ENCODE data around the gene APLP2.
A peak's percentile ranks its signal among the peaks of the same experiment; 100 is the strongest.

Gene APLP2

GRCh38 chr11:130121445-130121978 lies 51.8 kb downstream of the APLP2 start:
- Histone ChIP-seq H3K4me1 (ENCODE audit: control insufficient read depth, insufficient read depth, low read length) (peaks cover 27% of the 10 kb centered on the region), H3K36me3 (ENCODE audit: insufficient read depth, low read length) (peaks cover 45% of the 10 kb centered on the region), H3K27me3 (ENCODE audit: control insufficient read depth, insufficient read depth, low read length) (no peaks in the 10 kb centered on the region), H3K4me3 (ENCODE audit: low read length) (no peak overlapping the region), H3K9ac (ENCODE audit: low read depth, low read length) (no peak overlapping the region), H3K4me2 (ENCODE audit: low read length) (no peak overlapping the region), H3K9me3 (replicated peaks; ENCODE audit: low read length) (no peaks in the 10 kb centered on the region)

GRCh38 chr11:130122141-130122575 lies 52.5 kb downstream of the APLP2 start:
- no peak overlapping the region for H3K4me3 ChIP-seq (ENCODE audit: low read length)
- H3K4me2 ChIP-seq (ENCODE audit: low read length), result no peak overlapping the region
- H3K36me3 ChIP-seq (ENCODE audit: insufficient read depth, low read length), result peaks cover 48% of the 10 kb centered on the region
- H3K27me3 ChIP-seq (ENCODE audit: control insufficient read depth, insufficient read depth, low read length), result no peaks in the 10 kb centered on the region
- no peaks in the 10 kb centered on the region for H3K9me3 ChIP-seq (replicated peaks; ENCODE audit: low read length)
- no peak overlapping the region for H3K9ac ChIP-seq (ENCODE audit: low read depth, low read length)
- peaks cover 27% of the 10 kb centered on the region for H3K4me1 ChIP-seq (ENCODE audit: control insufficient read depth, insufficient read depth, low read length)

GRCh38 chr11:130123414-130124040 lies 53.8 kb downstream of the APLP2 start:
- Histone ChIP-seq H3K9me3 (replicated peaks; ENCODE audit: low read length) (no peaks in the 10 kb centered on the region), H3K4me2 (ENCODE audit: low read length) (peak overlapping the region; percentile 40), H3K27me3 (ENCODE audit: control insufficient read depth, insufficient read depth, low read length) (no peaks in the 10 kb centered on the region), H3K36me3 (ENCODE audit: insufficient read depth, low read length) (peaks cover 59% of the 10 kb centered on the region), H3K4me3 (ENCODE audit: low read length) (no peak overlapping the region), H3K4me1 (ENCODE audit: control insufficient read depth, insufficient read depth, low read length) (peaks cover 27% of the 10 kb centered on the region), H3K9ac (ENCODE audit: low read depth, low read length) (no peak overlapping the region)

GRCh38 chr11:130124096-130124495 lies 54.4 kb downstream of the APLP2 start:
- Histone ChIP-seq H3K9ac (ENCODE audit: low read depth, low read length) (no peak overlapping the region), H3K4me1 (ENCODE audit: control insufficient read depth, insufficient read depth, low read length) (peaks cover 27% of the 10 kb centered on the region), H3K4me2 (ENCODE audit: low read length) (peak overlapping the region; percentile 40), H3K4me3 (ENCODE audit: low read length) (no peak overlapping the region), H3K27me3 (ENCODE audit: control insufficient read depth, insufficient read depth, low read length) (no peaks in the 10 kb centered on the region), H3K9me3 (replicated peaks; ENCODE audit: low read length) (no peaks in the 10 kb centered on the region), H3K36me3 (ENCODE audit: insufficient read depth, low read length) (peaks cover 64% of the 10 kb centered on the region)

GRCh38 chr11:130125638-130126037 lies 55.9 kb downstream of the APLP2 start:
- Histone ChIP-seq H3K4me3 (ENCODE audit: low read length) (no peak overlapping the region), H3K27me3 (ENCODE audit: control insufficient read depth, insufficient read depth, low read length) (no peaks in the 10 kb centered on the region), H3K36me3 (ENCODE audit: insufficient read depth, low read length) (peaks cover 71% of the 10 kb centered on the region), H3K9me3 (replicated peaks; ENCODE audit: low read length) (no peaks in the 10 kb centered on the region), H3K9ac (ENCODE audit: low read depth, low read length) (no peak overlapping the region), H3K4me1 (ENCODE audit: control insufficient read depth, insufficient read depth, low read length) (peaks cover 26% of the 10 kb centered on the region), H3K4me2 (ENCODE audit: low read length) (no peak overlapping the region)

- Histone ChIP-seq H3K36me3 (ENCODE audit: insufficient read depth, low read length) (peaks cover 74% of the 10 kb centered on the region), H3K4me2 (ENCODE audit: low read length) (no peak overlapping the region), H3K4me1 (ENCODE audit: control insufficient read depth, insufficient read depth, low read length) (peaks cover 18% of the 10 kb centered on the region), H3K9me3 (replicated peaks; ENCODE audit: low read length) (no peaks in the 10 kb centered on the region), H3K9ac (ENCODE audit: low read depth, low read length) (no peak overlapping the region), H3K4me3 (ENCODE audit: low read length) (no peak overlapping the region), H3K27me3 (ENCODE audit: control insufficient read depth, insufficient read depth, low read length) (no peaks in the 10 kb centered on the region)
Measured at GRCh38 chr11:130126516-130126915, 56.8 kb downstream of the APLP2 start.

GRCh38 chr11:130127509-130127908 lies 57.8 kb downstream of the APLP2 start:
- H3K4me3 ChIP-seq (ENCODE audit: low read length), result no peak overlapping the region
- H3K9ac ChIP-seq (ENCODE audit: low read depth, low read length), result no peak overlapping the region
- H3K4me2 ChIP-seq (ENCODE audit: low read length), result no peak overlapping the region
- no peaks in the 10 kb centered on the region for H3K27me3 ChIP-seq (ENCODE audit: control insufficient read depth, insufficient read depth, low read length)
- H3K36me3 ChIP-seq (ENCODE audit: insufficient read depth, low read length), result peaks cover 70% of the 10 kb centered on the region
- H3K4me1 ChIP-seq (ENCODE audit: control insufficient read depth, insufficient read depth, low read length), result peaks cover 15% of the 10 kb centered on the region
- H3K9me3 ChIP-seq (replicated peaks; ENCODE audit: low read length), result no peaks in the 10 kb centered on the region

- peaks cover 13% of the 10 kb centered on the region for H3K4me1 ChIP-seq (ENCODE audit: control insufficient read depth, insufficient read depth, low read length)
- peaks cover 64% of the 10 kb centered on the region for H3K36me3 ChIP-seq (ENCODE audit: insufficient read depth, low read length)
- H3K9ac ChIP-seq (ENCODE audit: low read depth, low read length), result no peak overlapping the region
- no peak overlapping the region for H3K4me3 ChIP-seq (ENCODE audit: low read length)
- no peaks in the 10 kb centered on the region for H3K9me3 ChIP-seq (replicated peaks; ENCODE audit: low read length)
- H3K27me3 ChIP-seq (ENCODE audit: control insufficient read depth, insufficient read depth, low read length), result no peaks in the 10 kb centered on the region
- H3K4me2 ChIP-seq (ENCODE audit: low read length), result no peak overlapping the region
Measured at GRCh38 chr11:130128626-130129025, 58.9 kb downstream of the APLP2 start.

- Histone ChIP-seq H3K9me3 (replicated peaks; ENCODE audit: low read length) (no peaks in the 10 kb centered on the region), H3K9ac (ENCODE audit: low read depth, low read length) (no peak overlapping the region), H3K36me3 (ENCODE audit: insufficient read depth, low read length) (peaks cover 67% of the 10 kb centered on the region), H3K4me1 (ENCODE audit: control insufficient read depth, insufficient read depth, low read length) (peaks cover under 1% of the 10 kb centered on the region), H3K4me2 (ENCODE audit: low read length) (no peak overlapping the region), H3K27me3 (ENCODE audit: control insufficient read depth, insufficient read depth, low read length) (no peaks in the 10 kb centered on the region), H3K4me3 (ENCODE audit: low read length) (no peak overlapping the region)
Measured at GRCh38 chr11:130129922-130130321, 60.2 kb downstream of the APLP2 start.

GRCh38 chr11:130131961-130132850 lies 62.5 kb downstream of the APLP2 start:
- Histone ChIP-seq H3K9me3 (replicated peaks; ENCODE audit: low read length) (no peaks in the 10 kb centered on the region), H3K36me3 (ENCODE audit: insufficient read depth, low read length) (peaks cover 79% of the 10 kb centered on the region), H3K4me2 (ENCODE audit: low read length) (no peak overlapping the region), H3K27me3 (ENCODE audit: control insufficient read depth, insufficient read depth, low read length) (no peaks in the 10 kb centered on the region), H3K4me1 (ENCODE audit: control insufficient read depth, insufficient read depth, low read length) (no peaks in the 10 kb centered on the region), H3K9ac (ENCODE audit: low read depth, low read length) (no peak overlapping the region), H3K4me3 (ENCODE audit: low read length) (no peak overlapping the region)

- H3K9ac ChIP-seq (ENCODE audit: low read depth, low read length), result no peak overlapping the region
- no peaks in the 10 kb centered on the region for H3K4me1 ChIP-seq (ENCODE audit: control insufficient read depth, insufficient read depth, low read length)
- H3K27me3 ChIP-seq (ENCODE audit: control insufficient read depth, insufficient read depth, low read length), result no peaks in the 10 kb centered on the region
- H3K4me3 ChIP-seq (ENCODE audit: low read length), result no peak overlapping the region
- no peak overlapping the region for H3K4me2 ChIP-seq (ENCODE audit: low read length)
- no peaks in the 10 kb centered on the region for H3K9me3 ChIP-seq (replicated peaks; ENCODE audit: low read length)
- H3K36me3 ChIP-seq (ENCODE audit: insufficient read depth, low read length), result peaks cover 78% of the 10 kb centered on the region
Measured at GRCh38 chr11:130133716-130134115, 64.0 kb downstream of the APLP2 start.
